GM12878 (cell line): ENCODE results near the gene DRAP1. TPM values are rescaled to one million over a fixed set of nuclear protein-coding genes. Genes with fewer than 3 reads are reported as not detected.

Source experiments
- ATAC-seq: fragments of 200-7000 bp; cut with Tn5 transposase; 3 replicates; pipeline ENCODE4 v1.9.1; 2020; ENCODE audit warnings: mild to moderate bottlenecking, moderate library complexity
- BruUV-seq: library from RNA; stranded (reverse); fragments of 400-500 nt; replicated peaks from 2 replicates; lab custom pipeline; 2021; lab: Mats Ljungman, UMichigan
- CTCF ChIA-PET: fragments of 300-600 bp; sonication (Branson Sonifier 250); formaldehyde crosslinking; extraction: SDS; loops from one replicate; lab custom pipeline; 2021; ENCODE audit warnings: inconsistent platforms; lab: Yijun Ruan, JAX
- POLR2A ChIA-PET: fragments of 350-600 bp; formaldehyde crosslinking; extraction: SDS; loops from one replicate; lab custom pipeline; 2021; ENCODE audit warnings: inconsistent platforms; lab: Charles Lee
- RAD21 ChIA-PET: fragments of 300-600 bp; sonication (Branson Sonifier 250); formaldehyde crosslinking; loops from one replicate; lab custom pipeline; 2023; ENCODE audit warnings: antibody characterized with exemption; ENCODE audit not compliant: unreplicated experiment; lab: Charles Lee
- SMC1A ChIA-PET: fragments of 300-600 bp; sonication (Branson Sonifier 250); formaldehyde crosslinking; loops from one replicate; lab custom pipeline; 2023; ENCODE audit not compliant: unreplicated experiment, uncharacterized antibody; lab: Charles Lee
- DNase-seq: peaks from one replicate; pipeline ENCODE4 v3.0.0-alpha.2; 2011; ENCODE audit warnings: low read depth, low spot score
- FAIRE-seq: peaks from 3 replicates; lab custom pipeline; 2011; peaks lifted over from hg19 to GRCh38; lab: Jason Lieb, UNC
- H2AFZ ChIP-seq: 2 replicates; pipeline ENCODE4 v1.6.0; 2011; ENCODE audit warnings: low read depth, low read length, control low read depth; ENCODE audit not compliant: control insufficient read depth
- H3K27ac ChIP-seq: 2 replicates; pipeline ENCODE4 v1.5.1; 2011; ENCODE audit warnings: control low read depth; ENCODE audit not compliant: control insufficient read depth, insufficient read depth
- H3K27me3 ChIP-seq, 2 experiments: replicated peaks in 1 of 2; 2 replicates each; pipeline versions ENCODE4 v1.6.0 to v1.6.1; 2011; ENCODE audit warnings: low read length in 1 of 2; ENCODE audit not compliant: control insufficient read depth in 2 of 2, insufficient read depth in 2 of 2
- H3K36me3 ChIP-seq, 2 experiments: 2 replicates each; pipeline ENCODE4 v1.5.1; 2011; ENCODE audit warnings: low read length in 1 of 2; ENCODE audit not compliant: control insufficient read depth in 2 of 2, insufficient read depth in 2 of 2
- H3K4me1 ChIP-seq: 2 replicates; pipeline ENCODE4 v1.6.1; 2011; ENCODE audit warnings: mild to moderate bottlenecking, low read length, moderate library complexity, mixed read lengths; ENCODE audit not compliant: control insufficient read depth, insufficient read depth
- H3K4me2 ChIP-seq: 2 replicates; pipeline ENCODE4 v1.6.0; 2011; ENCODE audit warnings: control low read depth; ENCODE audit not compliant: control insufficient read depth, insufficient read depth
- H3K4me3 ChIP-seq: fragments of 200-600 bp; sonication (generic); 2 replicates; pipeline ENCODE4 v1.5.1; 2016
- H3K79me2 ChIP-seq: 2 replicates; pipeline ENCODE4 v1.6.0; 2011; ENCODE audit warnings: low read length; ENCODE audit not compliant: control insufficient read depth, insufficient read depth
- H3K9ac ChIP-seq: 2 replicates; pipeline ENCODE4 v1.8.0; 2011; ENCODE audit warnings: low read length, control low read depth, mixed read lengths; ENCODE audit not compliant: control insufficient read depth, insufficient read depth
- H3K9me3 ChIP-seq: replicated peaks from 3 replicates; pipeline ENCODE4 v1.5.1; 2011; ENCODE audit warnings: mild to moderate bottlenecking, low read length; ENCODE audit not compliant: control insufficient read depth, insufficient read depth
- H4K20me1 ChIP-seq: 2 replicates; pipeline ENCODE4 v1.6.0; 2011; ENCODE audit not compliant: control insufficient read depth, insufficient read depth
- ATF2 ChIP-seq: IDR thresholded peaks from 2 replicates; pipeline ENCODE4 v1.6.1; 2012; ENCODE audit warnings: low read length, inconsistent platforms
- ATF3 ChIP-seq: IDR thresholded peaks from 2 replicates; pipeline ENCODE4 v1.6.1; 2011; ENCODE audit warnings: low read depth, mild to moderate bottlenecking, low read length, moderate library complexity, borderline replicate concordance; ENCODE audit errors: extremely low read depth
- CEBPZ ChIP-seq: fragments of 150-350 bp; IDR thresholded peaks from 2 replicates; pipeline ENCODE4 v1.6.1; 2016; ENCODE audit warnings: low read depth, low read length
- CHD1 ChIP-seq: IDR thresholded peaks from 2 replicates; pipeline ENCODE4 v1.6.1; 2012; ENCODE audit warnings: low read depth, low read length, improper control_type of control experiment
- CREB1 ChIP-seq: IDR thresholded peaks from 2 replicates; pipeline ENCODE4 v1.6.1; 2012; ENCODE audit warnings: low read depth, mild to moderate bottlenecking, inconsistent platforms
- DPF2 ChIP-seq: fragments of 450-650 bp; IDR thresholded peaks from 2 replicates; pipeline ENCODE4 v1.6.1; 2017; ENCODE audit warnings: mild to moderate bottlenecking
- EP300 ChIP-seq, 2 experiments: fragments of 150-350 bp in 1 of 2; IDR thresholded peaks; 2 replicates each; pipeline ENCODE4 v1.6.1; 2011 to 2012; ENCODE audit warnings: low read depth in 2 of 2, low read length in 2 of 2, borderline replicate concordance in 1 of 2, improper control_type of control experiment in 1 of 2, inconsistent platforms in 1 of 2; ENCODE audit not compliant: control insufficient read depth in 1 of 2
- ETV6 ChIP-seq, 2 experiments: fragments of 450-650 bp in 1 of 2; IDR thresholded peaks in 1 of 2; conservative IDR thresholded peaks in 1 of 2; 2 replicates each; pipeline ENCODE4 v1.6.1; 2014; ENCODE audit warnings: antibody characterized with exemption in 1 of 2, borderline replicate concordance in 1 of 2, low read depth in 1 of 2, mild to moderate bottlenecking in 1 of 2, moderate library complexity in 1 of 2
- GATAD2B ChIP-seq: fragments of 450-650 bp; conservative IDR thresholded peaks from 2 replicates; pipeline ENCODE4 v1.6.1; 2017; ENCODE audit warnings: low read depth, mild to moderate bottlenecking, moderate library complexity
- JUNB ChIP-seq: IDR thresholded peaks from 2 replicates; pipeline ENCODE4 v1.6.1; 2016; ENCODE audit warnings: antibody characterized with exemption, mild to moderate bottlenecking
- MEF2B ChIP-seq: fragments of 450-650 bp; IDR thresholded peaks from 2 replicates; pipeline ENCODE4 v1.6.1; 2018; ENCODE audit warnings: mild to moderate bottlenecking, moderate library complexity; ENCODE audit not compliant: partially characterized antibody, poor library complexity, severe bottlenecking
- NBN ChIP-seq: fragments of 450-650 bp; IDR thresholded peaks from 2 replicates; pipeline ENCODE4 v1.6.1; 2016
- RAD21 ChIP-seq: IDR thresholded peaks from 2 replicates; pipeline ENCODE4 v1.6.1; 2011; ENCODE audit warnings: mild to moderate bottlenecking, low read depth, low read length, moderate library complexity; ENCODE audit not compliant: insufficient read depth
- RAD51 ChIP-seq: fragments of 450-650 bp; IDR thresholded peaks from 2 replicates; pipeline ENCODE4 v1.6.1; 2016; ENCODE audit warnings: moderate library complexity, mild to moderate bottlenecking, inconsistent platforms
- SMAD5 ChIP-seq: IDR thresholded peaks from 2 replicates; pipeline ENCODE4 v1.6.1; 2016; ENCODE audit warnings: antibody characterized with exemption, low read depth
- SPI1 ChIP-seq: IDR thresholded peaks from 2 replicates; pipeline ENCODE4 v1.6.1; 2011; ENCODE audit warnings: low read depth, mild to moderate bottlenecking, low read length, moderate library complexity, borderline replicate concordance; ENCODE audit not compliant: insufficient read depth
- ZZZ3 ChIP-seq: IDR thresholded peaks from 2 replicates; pipeline ENCODE4 v1.6.1; 2011; ENCODE audit warnings: low read depth; ENCODE audit not compliant: control insufficient read depth, insufficient read length
- WGBS: methylation state at CpG from one replicate; pipeline ENCODE4 v1.1.6; 2016; ENCODE audit warnings: low lambda C conversion rate; ENCODE audit not compliant: insufficient replicate concordance, insufficient coverage; ENCODE audit errors: missing lambda C conversion rate; 5-methylcytosine and 5-hydroxymethylcytosine counted together
- in situ Hi-C: fragments of 300-500 bp; cut with MboI; formaldehyde crosslinking; loops from 9 replicates; pipeline ENCODE4 v1.14.3; 2018; ENCODE audit warnings: mixed read lengths
- intact Hi-C: fragments of 100-400 bp; cut with micrococcal nuclease; formaldehyde crosslinking; loops from one replicate; pipeline ENCODE4 v1.14.2; 2022; ENCODE audit not compliant: unreplicated experiment
- polyA plus RNA-seq, 11 experiments: library from polyadenylated mRNA; depleted of rRNA in 4 of 11; unstranded in 6 of 11; stranded (reverse) in 5 of 11; fragments of >200 nt; fragmentation: Nextera tagmentation in 4 of 11; fragmentation: Illumina TruSeq in 1 of 11; extraction: Ambion mirVana in 4 of 11; extraction: Trizol in 1 of 11; gene quantifications; 1 replicate in 1 of 11; 2 replicates in 10 of 11; pipeline versions ENCODE4 v1.2.1 to v1.2.3, GENCODE V29; 2011 to 2016; ENCODE audit warnings: inconsistent platforms in 2 of 11, missing spikeins in 2 of 11, low read depth in 1 of 11
- total RNA-seq, 4 experiments: library from RNA; depleted of rRNA in 3 of 4; stranded (reverse); fragments of >200 nt in 3 of 4; fragmentation: Illumina TruSeq in 1 of 4; extraction: Trizol in 1 of 4; gene quantifications; 2 replicates each; pipeline versions ENCODE4 v1.2.1 to v1.2.3, GENCODE V29; 2013 to 2021

DRAP1 gene
- total and polyA plus RNA-seq, 10 of the 15 experiments (the other 5 are each of a cell fraction or from before 2014, with no cell fraction given), result 9.4 to 163 (median 114) TPM

- no peaks in the 10 kb centered on the region for H3K36me3 ChIP-seq
- peak overlapping the region; percentile 3 for H3K9ac ChIP-seq
- DNase-seq, result no peak
- SMC1A ChIA-PET, result interaction anchor here (0.9 to 5.6 kb wide), 3 partner anchors 11 to 15 kb away, joined by 3 to 47 read pairs (median 4); partner anchors contain the start of genes CCDC85B and FIBP
- H3K4me1 ChIP-seq, result 0 out of 2 replicates have a peak, but pooled peaks cover 6% of the 10 kb centered on the region
- intact Hi-C loops, result loop anchor here (10.0 kb wide), 1 partner anchor 235 kb away; no protein-coding TSS in a partner anchor
- POLR2A ChIA-PET, result interaction anchor here (1.2 to 4.9 kb wide), 5 partner anchors 8 to 63 kb away, joined by 6 to 67 read pairs (median 15); partner anchors contain the start of genes CCDC85B, FIBP and MUS81
- H3K27me3 ChIP-seq, result no peaks in the 10 kb centered on the region; a peak in 1 of 4 replicates
- no peaks in the 10 kb centered on the region for H3K9me3 ChIP-seq
- 2% methylated on average over 73 of the region's 78 CpGs for WGBS
- ATAC-seq, result peak; percentile 51
- no peaks in the 10 kb centered on the region for H4K20me1 ChIP-seq
- in situ Hi-C loops, result no loop called here
- peak overlapping the region; percentile 86 for H3K4me2 ChIP-seq
- CTCF ChIA-PET, result interaction anchor here (0.6 to 6.5 kb wide), 5 partner anchors 10 to 88 kb away, joined by 3 to 67 read pairs (median 7); partner anchors contain the start of genes CCDC85B, FIBP and MUS81
- RAD21 ChIA-PET, result interaction anchor here (0.8 to 1.8 kb wide), 4 partner anchors 10 to 119 kb away, joined by 3 to 20 read pairs (median 6); partner anchors contain the start of genes AP5B1, CCDC85B and FIBP
- H3K4me3 ChIP-seq, result peak overlapping the region; percentile 84
- no peak for FAIRE-seq
- H2AFZ ChIP-seq, result peak overlapping the region; percentile 64
- peaks cover 9% of the 10 kb centered on the region for H3K79me2 ChIP-seq
- no TSS peak for BruUV-seq
- peak overlapping the region; percentile 9; the same call in 1 of the 2 replicates for H3K27ac ChIP-seq
- TF ChIP-seq NBN, result 0 out of 2 replicates have a peak, but pooled peaks have one; percentile 5
- TF ChIP-seq DPF2, result 0 out of 2 replicates have a peak, but pooled peaks have one; percentile 51
- TF ChIP-seq EP300 (IDR thresholded peaks at IDR 0.05; ENCODE audit: borderline replicate concordance in 1 of 2, control insufficient read depth in 1 of 2, low read depth in 2 of 2, low read length in 2 of 2), result no peak
- no peak for TF ChIP-seq CEBPZ
- TF ChIP-seq MEF2B, result peak; percentile 47
- TF ChIP-seq GATAD2B, result peak; percentile 93
- TF ChIP-seq ZZZ3, result no peak
- TF ChIP-seq RAD21, result no peak
- TF ChIP-seq SPI1, result no peak
- no peak for TF ChIP-seq ATF2
- no peak for TF ChIP-seq CREB1
- TF ChIP-seq RAD51, result no peak
- 0 out of 2 replicates have a peak, but pooled peaks have one; percentile 62 for TF ChIP-seq CHD1
- no peak for TF ChIP-seq ATF3
- no peak for TF ChIP-seq SMAD5
- no peak for TF ChIP-seq ETV6 (conservative IDR thresholded peaks at IDR 0.05 in 1 of 2, IDR thresholded peaks at IDR 0.05 in 1 of 2; ENCODE audit: borderline replicate concordance in 1 of 2, low read depth in 1 of 2)
- TF ChIP-seq JUNB, result no peak
These were observed 19.7 kb upstream of the DRAP1 start for GRCh38 chr11:65899356-65900124.
